ENCODE data around the gene SELPLG.
"Not testable (repeated sequence)": the region's sequence is repeated elsewhere in the genome, so short reads cannot be mapped to it uniquely, and the experiment has no call there.

The SELPLG gene

DNA sequence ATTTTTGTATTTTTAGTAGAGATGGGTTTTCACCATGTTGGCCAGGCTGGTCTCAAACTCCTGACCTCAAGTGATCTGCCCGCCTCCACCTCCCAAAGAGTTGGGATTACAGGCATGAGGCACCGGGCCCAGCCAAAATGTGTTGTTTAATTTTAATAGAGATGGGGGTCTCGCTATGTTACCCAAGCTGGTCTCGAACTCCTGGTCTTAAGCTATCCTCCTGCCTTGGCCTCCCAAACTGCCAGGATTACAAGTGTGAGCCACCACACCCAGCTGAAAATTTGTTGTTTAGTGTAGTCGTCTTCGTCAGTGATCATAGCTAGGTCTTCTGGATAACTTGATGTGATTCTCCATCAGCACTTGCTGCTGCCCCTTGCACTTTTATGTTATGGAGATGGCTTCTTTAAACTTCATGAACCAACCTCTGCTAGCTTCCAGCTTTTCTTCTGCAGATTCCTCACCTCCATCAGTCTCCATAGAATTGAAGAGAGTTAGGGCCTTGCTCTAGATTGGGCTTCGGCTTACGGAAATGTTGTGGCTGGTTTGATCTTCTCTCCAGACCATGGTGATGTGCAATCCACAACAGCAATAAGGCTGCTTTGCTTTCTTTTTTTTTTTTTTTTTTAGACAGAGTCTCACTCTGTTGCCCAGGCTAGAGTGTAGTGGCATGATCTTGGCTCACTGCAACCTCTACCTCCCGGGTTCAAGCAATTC lies 58.3 kb downstream of the SELPLG start:
- no peak for DNase-seq

DNA sequence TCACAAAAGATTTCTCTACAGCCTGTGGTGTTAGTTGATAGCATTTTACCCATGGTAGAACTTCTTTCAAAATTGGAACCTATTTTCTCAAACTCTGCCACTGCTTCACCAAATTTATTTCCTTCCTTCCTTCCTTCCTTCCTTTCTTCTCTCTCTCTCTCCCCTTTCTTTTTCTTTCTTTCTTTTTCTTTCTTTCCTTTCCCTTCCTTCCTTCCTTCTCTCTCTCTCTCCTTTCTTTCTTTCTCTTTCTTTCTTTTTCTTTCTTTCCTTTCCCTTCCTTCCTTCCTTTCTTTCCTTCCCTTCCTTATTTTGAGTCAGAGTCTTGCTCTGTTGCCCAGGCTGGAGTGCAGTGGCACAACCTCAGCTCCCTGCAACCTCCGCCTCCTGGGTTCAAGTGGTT lies 59.4 kb downstream of the SELPLG start:
- not testable (repeated sequence) for DNase-seq

DNA sequence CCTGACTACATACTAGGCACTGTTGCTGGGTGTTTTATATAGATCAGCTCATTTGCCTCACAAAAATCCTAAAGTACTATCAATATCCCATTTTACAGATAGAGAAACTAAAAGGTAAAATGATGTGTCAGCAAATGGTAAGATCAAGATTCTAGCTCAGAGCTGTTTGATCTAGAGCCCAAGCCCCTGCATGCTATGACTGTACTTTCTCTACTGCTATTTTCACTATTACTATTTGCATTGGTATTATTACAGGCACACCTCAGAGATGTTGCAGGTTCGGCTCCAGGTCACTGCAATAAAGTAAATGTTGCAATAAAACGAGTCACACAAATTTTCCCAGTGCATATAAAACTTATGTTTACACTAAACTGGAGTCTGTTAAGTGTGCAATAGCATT lies 60.4 kb downstream of the SELPLG start:
- DNase-seq: no peak

GRCh38 chr12:108572166-108572790 lies 61.4 kb downstream of the SELPLG start:
- no peak for DNase-seq

Data from anterior cingulate cortex (tissue), 58 donors.